Mesothelial cell of epicardium (in vitro differentiated cells): ENCODE measurements around the gene INPP5B. TPM values are rescaled to one million over a fixed set of nuclear protein-coding genes. Genes with fewer than 3 reads are reported as not detected.

Experiments
- DNase-seq, 2 experiments: peaks; one replicate each; pipeline ENCODE4 v3.0.0; 2021; ENCODE audit warnings: low spot score in 2 of 2; ENCODE audit not compliant: unreplicated experiment in 2 of 2
- H3K27ac Mint-ChIP-seq: 2 replicates; pipeline ENCODE4 v1.8.0; 2021; ENCODE audit warnings: mixed read lengths
- H3K27me3 Mint-ChIP-seq: 2 replicates; pipeline ENCODE4 v1.8.0; 2021; ENCODE audit warnings: low read depth, mixed read lengths
- H3K36me3 Mint-ChIP-seq: 2 replicates; pipeline ENCODE4 v1.8.0; 2021; ENCODE audit warnings: mixed read lengths
- H3K4me1 Mint-ChIP-seq: 2 replicates; pipeline ENCODE4 v1.8.0; 2021; ENCODE audit warnings: mixed read lengths
- H3K4me3 Mint-ChIP-seq: 2 replicates; pipeline ENCODE4 v1.8.0; 2021; ENCODE audit warnings: mild to moderate bottlenecking, moderate library complexity, mixed read lengths
- H3K9me3 Mint-ChIP-seq: 2 replicates; pipeline ENCODE4 v1.8.0; 2021; ENCODE audit warnings: mixed read lengths
- total RNA-seq: library from RNA; stranded (reverse); gene quantifications from 3 replicates; pipeline ENCODE4 v1.2.1, GENCODE V29; 2021
- TF ChIP-seq, protein P1 (sequence below): fragments of 200-600 bp; sonication (generic); IDR thresholded peaks from one replicate; pipeline ENCODE4 v1.5.0; 2021; ENCODE audit warnings: antibody characterized with exemption; ENCODE audit not compliant: unreplicated experiment

Gene INPP5B
- total RNA-seq, 1 donor from 2014 or later: 21.5 TPM

DNA sequence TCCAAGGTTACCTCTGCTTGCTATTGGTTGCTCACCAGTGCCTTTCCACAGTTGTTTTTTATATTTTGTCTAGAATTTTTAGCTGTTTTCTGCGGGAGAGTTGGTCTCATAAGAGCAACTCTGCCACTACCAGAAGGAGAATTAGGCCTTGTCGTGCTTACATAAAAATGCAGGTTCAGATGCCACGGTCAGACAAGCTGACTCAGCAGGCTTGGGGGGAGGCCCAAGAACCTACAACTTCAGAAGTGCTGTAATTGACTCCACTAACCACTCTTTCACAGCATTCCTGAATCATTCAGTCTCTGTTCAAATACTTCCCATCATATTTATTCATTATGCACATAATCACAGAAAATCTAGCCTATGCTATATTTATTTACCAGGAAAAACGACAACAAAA lies 115.7 kb downstream of the INPP5B start:
- Mint-ChIP-seq H3K27ac (no peak overlapping the region), H3K4me3 (no peak overlapping the region), H3K4me1 (no peaks in the 10 kb centered on the region), H3K27me3 (no peaks in the 10 kb centered on the region), H3K36me3 (peaks cover 42% of the 10 kb centered on the region), H3K9me3 (no peaks in the 10 kb centered on the region)
- no peak for DNase-seq
- TF ChIP-seq, protein P1, sequence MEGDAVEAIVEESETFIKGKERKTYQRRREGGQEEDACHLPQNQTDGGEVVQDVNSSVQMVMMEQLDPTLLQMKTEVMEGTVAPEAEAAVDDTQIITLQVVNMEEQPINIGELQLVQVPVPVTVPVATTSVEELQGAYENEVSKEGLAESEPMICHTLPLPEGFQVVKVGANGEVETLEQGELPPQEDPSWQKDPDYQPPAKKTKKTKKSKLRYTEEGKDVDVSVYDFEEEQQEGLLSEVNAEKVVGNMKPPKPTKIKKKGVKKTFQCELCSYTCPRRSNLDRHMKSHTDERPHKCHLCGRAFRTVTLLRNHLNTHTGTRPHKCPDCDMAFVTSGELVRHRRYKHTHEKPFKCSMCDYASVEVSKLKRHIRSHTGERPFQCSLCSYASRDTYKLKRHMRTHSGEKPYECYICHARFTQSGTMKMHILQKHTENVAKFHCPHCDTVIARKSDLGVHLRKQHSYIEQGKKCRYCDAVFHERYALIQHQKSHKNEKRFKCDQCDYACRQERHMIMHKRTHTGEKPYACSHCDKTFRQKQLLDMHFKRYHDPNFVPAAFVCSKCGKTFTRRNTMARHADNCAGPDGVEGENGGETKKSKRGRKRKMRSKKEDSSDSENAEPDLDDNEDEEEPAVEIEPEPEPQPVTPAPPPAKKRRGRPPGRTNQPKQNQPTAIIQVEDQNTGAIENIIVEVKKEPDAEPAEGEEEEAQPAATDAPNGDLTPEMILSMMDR: no peak

DNA sequence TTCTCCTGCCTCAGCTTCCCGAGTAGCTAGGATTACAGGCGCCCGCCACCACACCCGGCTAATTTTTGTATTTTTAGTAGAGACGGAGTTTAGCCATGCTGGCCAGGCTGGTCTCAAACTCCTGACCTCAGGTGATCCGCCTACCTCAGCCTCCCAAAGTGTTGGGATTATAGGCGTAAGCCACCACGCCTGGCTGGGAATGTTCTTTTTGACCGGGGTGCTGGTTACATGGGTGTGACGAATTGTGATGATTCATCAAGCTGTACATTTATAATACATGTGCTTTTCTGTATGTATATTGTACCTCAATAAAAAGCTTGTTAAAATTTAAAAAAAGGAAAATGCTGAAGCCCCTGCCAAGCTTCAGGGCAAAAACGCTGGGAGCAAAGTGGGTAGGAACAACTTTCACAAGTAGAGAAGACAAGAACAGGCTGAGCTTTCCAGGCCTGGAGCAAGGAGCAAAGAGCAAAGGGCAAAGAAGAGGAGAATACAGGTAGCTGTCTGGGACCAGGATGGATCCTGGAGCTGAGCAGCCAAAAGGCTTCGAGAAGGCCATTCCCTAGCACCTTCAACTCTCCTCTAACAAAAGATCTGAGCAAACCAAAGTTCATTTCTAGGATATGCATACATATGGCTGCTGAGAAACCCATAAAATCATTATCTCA lies 118.3 kb downstream of the INPP5B start:
- no peaks in the 10 kb centered on the region for H3K9me3 Mint-ChIP-seq
- no peak for DNase-seq
- H3K4me1 Mint-ChIP-seq: no peaks in the 10 kb centered on the region
- H3K36me3 Mint-ChIP-seq: peaks cover 25% of the 10 kb centered on the region
- no peak overlapping the region for H3K4me3 Mint-ChIP-seq
- H3K27me3 Mint-ChIP-seq: no peaks in the 10 kb centered on the region
- TF ChIP-seq, protein P1: no peak
- H3K27ac Mint-ChIP-seq: no peak overlapping the region

DNA sequence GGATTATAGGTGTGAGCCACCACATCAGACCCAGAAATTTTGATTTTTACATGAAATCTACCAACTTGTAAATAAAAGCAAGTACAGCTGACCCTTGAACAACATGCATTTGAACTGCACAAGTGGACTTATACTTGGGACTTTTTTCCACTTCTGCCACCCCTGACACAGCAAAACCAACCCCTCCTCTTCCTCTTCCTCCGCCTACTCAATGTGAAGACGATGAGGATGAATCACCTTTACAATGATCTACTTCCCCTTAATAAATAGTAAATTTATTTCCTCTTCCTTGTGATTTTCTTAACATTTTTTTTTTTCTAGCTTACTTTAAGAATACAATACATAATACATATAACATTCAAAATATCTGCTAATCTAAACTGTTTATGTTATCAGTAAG lies 121.3 kb downstream of the INPP5B start:
- H3K4me1 Mint-ChIP-seq: no peaks in the 10 kb centered on the region
- H3K27me3 Mint-ChIP-seq: no peaks in the 10 kb centered on the region
- TF ChIP-seq, protein P1: no peak
- H3K9me3 Mint-ChIP-seq: no peaks in the 10 kb centered on the region
- no peak for DNase-seq
- peaks cover 24% of the 10 kb centered on the region for H3K36me3 Mint-ChIP-seq
- H3K4me3 Mint-ChIP-seq: no peak overlapping the region
- no peak overlapping the region for H3K27ac Mint-ChIP-seq

DNA sequence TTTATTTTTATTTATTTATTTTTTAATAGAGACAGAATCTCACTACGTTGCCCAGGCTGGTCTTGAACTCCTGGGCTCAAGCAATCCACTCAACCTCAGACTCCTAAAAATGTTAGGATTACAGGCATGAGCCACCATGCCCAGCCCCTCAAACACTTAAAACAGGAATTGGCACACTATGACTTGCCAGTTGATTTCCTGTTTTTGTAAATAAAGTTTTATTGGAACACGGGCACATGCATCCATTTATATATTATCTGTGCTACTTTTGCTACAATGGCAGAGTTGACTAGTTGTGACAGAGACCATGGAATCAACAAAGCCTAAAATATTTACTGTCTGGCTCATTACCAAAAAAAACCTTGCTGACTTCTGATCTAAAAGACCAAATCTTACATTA lies 122.9 kb downstream of the INPP5B start:
- H3K9me3 Mint-ChIP-seq: no peaks in the 10 kb centered on the region
- TF ChIP-seq, protein P1: no peak
- H3K36me3 Mint-ChIP-seq: peaks cover 26% of the 10 kb centered on the region
- no peaks in the 10 kb centered on the region for H3K4me1 Mint-ChIP-seq
- no peak overlapping the region for H3K27ac Mint-ChIP-seq
- no peak overlapping the region for H3K4me3 Mint-ChIP-seq
- DNase-seq: no peak
- no peaks in the 10 kb centered on the region for H3K27me3 Mint-ChIP-seq

GRCh38 chr1:37822906-37823815 lies 123.7 kb downstream of the INPP5B start:
- Mint-ChIP-seq H3K9me3 (no peaks in the 10 kb centered on the region), H3K36me3 (peaks cover 26% of the 10 kb centered on the region), H3K27me3 (no peaks in the 10 kb centered on the region), H3K4me1 (no peaks in the 10 kb centered on the region), H3K27ac (no peak overlapping the region), H3K4me3 (no peak overlapping the region)
- TF ChIP-seq, protein P1: no peak
- DNase-seq: no peak
